MM.1S (cell line): ENCODE measurements around the gene BRME1.

Experiments used
- DNase-seq: peaks from one replicate; pipeline ENCODE4 v3.0.0-alpha.2; 2015
- H2AFZ ChIP-seq: fragments of 300-600 bp; sonication (generic); 2 replicates; pipeline ENCODE4 v1.6.0; 2016; ENCODE audit warnings: antibody characterized with exemption, low read length
- H3F3A ChIP-seq: fragments of 300-600 bp; sonication (generic); 2 replicates; pipeline ENCODE4 v1.6.1; 2016; ENCODE audit warnings: mild to moderate bottlenecking, antibody characterized with exemption, low read length, moderate library complexity, mixed read lengths; ENCODE audit not compliant: insufficient read depth
- H3K27ac ChIP-seq: fragments of 300-600 bp; sonication (generic); 2 replicates; pipeline ENCODE4 v1.5.1; 2016; ENCODE audit warnings: mild to moderate bottlenecking, low read length
- H3K27me3 ChIP-seq: fragments of 300-600 bp; sonication (generic); replicated peaks from 2 replicates; pipeline ENCODE4 v1.6.0; 2016; ENCODE audit warnings: low read length; ENCODE audit not compliant: insufficient read depth
- H3K36me3 ChIP-seq: fragments of 300-600 bp; sonication (generic); replicated peaks from 2 replicates; pipeline ENCODE4 v1.6.1; 2016; ENCODE audit warnings: mild to moderate bottlenecking, low read length, mixed read lengths; ENCODE audit not compliant: insufficient read depth
- H3K4me1 ChIP-seq: fragments of 300-600 bp; sonication (generic); 2 replicates; pipeline ENCODE4 v1.6.1; 2016; ENCODE audit warnings: low read length, mixed read lengths
- H3K4me2 ChIP-seq: fragments of 300-600 bp; sonication (generic); 2 replicates; pipeline ENCODE4 v1.6.0; 2016; ENCODE audit warnings: low read depth, low read length
- H3K4me3 ChIP-seq: fragments of 300-600 bp; sonication (generic); 2 replicates; pipeline ENCODE4 v1.5.1; 2016; ENCODE audit warnings: low read length, mixed read lengths
- H3K79me2 ChIP-seq: fragments of 300-600 bp; sonication (generic); 2 replicates; pipeline ENCODE4 v1.6.1; 2016; ENCODE audit warnings: mixed run types, low read length, mixed read lengths
- H3K9ac ChIP-seq: fragments of 300-600 bp; sonication (generic); 2 replicates; pipeline ENCODE4 v1.6.1; 2016; ENCODE audit warnings: low read length, mixed read lengths
- H3K9me2 ChIP-seq: fragments of 300-600 bp; sonication (generic); replicated peaks from 2 replicates; pipeline ENCODE4 v1.6.1; 2016; ENCODE audit warnings: mild to moderate bottlenecking, low read length, mixed read lengths; ENCODE audit not compliant: insufficient read depth
- H3K9me3 ChIP-seq: fragments of 300-600 bp; sonication (generic); replicated peaks from 2 replicates; pipeline ENCODE4 v1.6.1; 2016; ENCODE audit warnings: mild to moderate bottlenecking, low read length, mixed read lengths; ENCODE audit not compliant: insufficient read depth
- H4K20me1 ChIP-seq: fragments of 300-600 bp; sonication (generic); 2 replicates; pipeline ENCODE4 v1.6.1; 2016; ENCODE audit warnings: mild to moderate bottlenecking, low read length, moderate library complexity, mixed read lengths; ENCODE audit not compliant: insufficient read depth
- EZH2 ChIP-seq: fragments of 300-600 bp; sonication (generic); optimal IDR thresholded peaks from 2 replicates; pipeline ENCODE3; 2017; ENCODE audit warnings: low read depth, mild to moderate bottlenecking, antibody characterized with exemption, low read length, mixed read lengths
- EZH2phosphoT487 ChIP-seq: fragments of 300-600 bp; sonication (generic); IDR thresholded peaks from 2 replicates; pipeline ENCODE4 v1.6.1; 2018; ENCODE audit warnings: antibody characterized with exemption, low read length
- TF ChIP-seq, protein P1 (sequence below): fragments of 300-600 bp; sonication (generic); IDR thresholded peaks from 2 replicates; pipeline ENCODE4 v1.5.1; 2016; ENCODE audit warnings: antibody characterized with exemption, low read length, mixed read lengths

The BRME1 gene

DNA sequence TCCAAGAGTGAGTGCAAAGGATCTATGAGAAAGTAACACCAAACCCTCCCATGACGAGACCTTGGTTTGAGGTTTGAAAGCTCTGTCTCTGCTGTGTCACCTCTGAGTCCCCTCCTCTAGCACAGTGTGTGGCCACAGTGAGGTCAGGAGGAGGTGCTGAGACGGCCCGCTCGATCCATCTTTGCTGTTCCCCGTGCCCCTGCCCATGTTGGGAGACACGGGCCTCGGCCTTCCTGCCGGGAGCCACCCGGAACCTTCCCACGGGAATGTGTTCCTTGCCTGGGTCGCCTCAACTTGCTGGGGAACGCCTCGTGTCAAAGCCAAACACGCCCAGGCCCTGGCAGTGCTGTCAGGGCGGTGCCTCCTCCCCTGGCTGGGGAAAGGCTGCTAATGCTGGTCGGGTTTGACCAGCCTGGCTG lies 18.9 kb downstream of the BRME1 start:
- H3K27me3 ChIP-seq: no peaks in the 10 kb centered on the region
- no peak overlapping the region for H2AFZ ChIP-seq
- no peaks in the 10 kb centered on the region for H3K9me3 ChIP-seq
- H3K36me3 ChIP-seq: no peaks in the 10 kb centered on the region
- peaks cover 17% of the 10 kb centered on the region for H3K4me1 ChIP-seq
- H3K4me2 ChIP-seq: no peak overlapping the region
- no peaks in the 10 kb centered on the region for H4K20me1 ChIP-seq
- no peak overlapping the region for H3K4me3 ChIP-seq
- no peak overlapping the region for H3K27ac ChIP-seq
- no peak for DNase-seq
- no peaks in the 10 kb centered on the region for H3K9me2 ChIP-seq
- no peaks in the 10 kb centered on the region for H3K79me2 ChIP-seq
- H3K9ac ChIP-seq: no peak overlapping the region
- H3F3A ChIP-seq: no peaks in the 10 kb centered on the region
- no peak for TF ChIP-seq EZH2phosphoT487
- TF ChIP-seq EZH2: no peak
- TF ChIP-seq, protein P1, sequence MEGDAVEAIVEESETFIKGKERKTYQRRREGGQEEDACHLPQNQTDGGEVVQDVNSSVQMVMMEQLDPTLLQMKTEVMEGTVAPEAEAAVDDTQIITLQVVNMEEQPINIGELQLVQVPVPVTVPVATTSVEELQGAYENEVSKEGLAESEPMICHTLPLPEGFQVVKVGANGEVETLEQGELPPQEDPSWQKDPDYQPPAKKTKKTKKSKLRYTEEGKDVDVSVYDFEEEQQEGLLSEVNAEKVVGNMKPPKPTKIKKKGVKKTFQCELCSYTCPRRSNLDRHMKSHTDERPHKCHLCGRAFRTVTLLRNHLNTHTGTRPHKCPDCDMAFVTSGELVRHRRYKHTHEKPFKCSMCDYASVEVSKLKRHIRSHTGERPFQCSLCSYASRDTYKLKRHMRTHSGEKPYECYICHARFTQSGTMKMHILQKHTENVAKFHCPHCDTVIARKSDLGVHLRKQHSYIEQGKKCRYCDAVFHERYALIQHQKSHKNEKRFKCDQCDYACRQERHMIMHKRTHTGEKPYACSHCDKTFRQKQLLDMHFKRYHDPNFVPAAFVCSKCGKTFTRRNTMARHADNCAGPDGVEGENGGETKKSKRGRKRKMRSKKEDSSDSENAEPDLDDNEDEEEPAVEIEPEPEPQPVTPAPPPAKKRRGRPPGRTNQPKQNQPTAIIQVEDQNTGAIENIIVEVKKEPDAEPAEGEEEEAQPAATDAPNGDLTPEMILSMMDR: no peak

DNA sequence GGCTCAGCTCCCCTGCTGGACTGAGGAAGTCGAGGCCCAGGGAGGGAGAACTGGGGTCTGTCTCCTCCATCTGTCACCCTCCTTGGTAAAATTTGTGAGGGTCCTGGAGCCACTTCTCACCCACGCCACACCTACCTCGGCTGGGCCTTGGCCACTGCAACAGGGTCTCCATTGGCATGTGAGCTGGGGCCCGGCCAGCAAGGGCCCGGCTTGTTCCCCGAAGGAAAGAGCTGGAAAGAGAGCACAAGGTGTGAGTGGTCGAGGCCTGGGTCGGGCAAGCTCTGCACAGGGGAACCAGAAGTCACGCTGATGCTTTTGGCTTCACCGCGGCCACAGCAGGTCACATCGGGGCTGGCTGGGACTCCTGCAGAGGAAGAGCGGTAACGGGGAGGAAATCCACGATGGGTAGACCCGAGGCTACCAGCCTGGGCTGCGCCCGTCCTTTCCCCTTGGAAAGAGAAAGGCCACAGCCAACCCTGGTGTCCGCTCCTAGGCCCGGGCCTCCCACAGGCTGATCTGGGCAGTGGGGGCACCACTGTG lies 20.0 kb downstream of the BRME1 start:
- H3K9ac ChIP-seq: peak overlapping the region; percentile 60; the same call in 1 of the 2 replicates
- peak overlapping the region; percentile 89 for H2AFZ ChIP-seq
- DNase-seq: no peak
- H3K9me3 ChIP-seq: no peaks in the 10 kb centered on the region
- H4K20me1 ChIP-seq: no peaks in the 10 kb centered on the region
- H3K36me3 ChIP-seq: no peaks in the 10 kb centered on the region
- H3K79me2 ChIP-seq: no peaks in the 10 kb centered on the region
- TF ChIP-seq, protein P1: no peak
- TF ChIP-seq EZH2phosphoT487: no peak
- no peaks in the 10 kb centered on the region for H3K9me2 ChIP-seq
- no peaks in the 10 kb centered on the region for H3F3A ChIP-seq
- no peak overlapping the region; the same call in 1 of the 2 replicates for H3K27ac ChIP-seq
- peak overlapping the region; percentile 88; the same call in 1 of the 2 replicates for H3K4me2 ChIP-seq
- H3K4me3 ChIP-seq: peak overlapping the region; percentile 58; the same call in 1 of the 2 replicates
- no peaks in the 10 kb centered on the region for H3K27me3 ChIP-seq
- H3K4me1 ChIP-seq: peaks cover 27% of the 10 kb centered on the region

DNA sequence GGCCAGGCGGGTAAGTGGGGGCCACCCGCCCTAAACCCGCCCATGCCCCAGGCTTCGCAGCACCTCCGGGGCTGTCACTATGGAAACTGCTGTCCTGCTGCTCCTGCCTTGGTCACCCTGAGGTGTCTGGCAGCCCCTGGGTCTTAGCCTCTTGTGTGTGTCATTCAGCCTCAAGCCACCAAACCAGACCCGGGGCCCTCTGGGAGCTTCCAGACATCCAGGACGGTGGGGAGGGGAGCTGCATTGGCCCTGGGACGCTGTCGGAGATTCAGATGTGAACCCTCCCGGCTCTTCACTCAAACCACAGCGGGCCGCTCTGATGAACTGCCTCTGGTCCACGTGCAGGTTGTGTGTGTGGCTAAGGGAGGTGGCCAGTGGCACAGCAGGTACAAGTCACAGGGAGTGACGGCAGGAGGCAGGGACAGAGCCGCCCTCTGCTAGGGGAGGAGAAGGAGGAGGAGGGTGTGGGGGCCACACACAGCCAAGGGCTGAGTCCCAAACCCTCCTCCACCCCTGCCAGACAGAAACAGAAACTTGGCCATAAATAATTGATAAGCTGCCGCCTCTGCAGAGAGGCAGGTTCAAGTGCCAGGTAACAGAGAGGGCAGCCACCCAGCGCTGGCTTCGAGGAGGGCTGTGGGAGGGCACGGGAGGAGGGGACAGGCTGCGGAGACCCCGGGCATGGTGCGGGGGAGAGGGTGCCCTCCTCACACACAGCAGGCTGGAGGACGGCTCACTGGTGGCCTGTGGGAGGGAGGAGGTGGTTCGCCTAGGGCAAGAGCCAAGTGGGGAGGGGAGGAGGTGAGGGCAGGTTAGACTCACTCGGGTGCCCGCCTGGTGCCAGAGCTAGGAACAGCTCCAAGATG lies 21.0 kb downstream of the BRME1 start:
- Histone ChIP-seq H3K9ac (peak overlapping the region; percentile 60), H4K20me1 (no peaks in the 10 kb centered on the region), H3K4me1 (peaks cover 33% of the 10 kb centered on the region), H3K4me2 (peak overlapping the region; percentile 88), H3K27ac (peak overlapping the region; percentile 63; the same call in 1 of the 2 replicates), H3K9me2 (no peaks in the 10 kb centered on the region), H3K36me3 (no peaks in the 10 kb centered on the region), H3K79me2 (no peaks in the 10 kb centered on the region), H2AFZ (peak overlapping the region; percentile 89), H3K9me3 (no peaks in the 10 kb centered on the region), H3F3A (no peaks in the 10 kb centered on the region), H3K27me3 (no peaks in the 10 kb centered on the region), H3K4me3 (peak overlapping the region; percentile 58)
- TF ChIP-seq EZH2phosphoT487 (no peak), EZH2 (no peak)
- TF ChIP-seq, protein P1: no peak
- DNase-seq: peak; percentile 68
